NOMO-1 treated with dmso at 0.1 percent for 144 hours (cell line): ENCODE data around the gene CDK5R2.
A peak's percentile ranks its signal among the peaks of the same experiment; 100 is the strongest.

Experiments
- DNase-seq: peaks from one replicate; lab custom pipeline; 2025; ENCODE audit not compliant: unreplicated experiment; lab: John Stamatoyannopoulos, UW

The CDK5R2 gene

GRCh38 chr2:218986148-218986761 lies 26.8 kb downstream of the CDK5R2 start:
- no peak for DNase-seq

DNA sequence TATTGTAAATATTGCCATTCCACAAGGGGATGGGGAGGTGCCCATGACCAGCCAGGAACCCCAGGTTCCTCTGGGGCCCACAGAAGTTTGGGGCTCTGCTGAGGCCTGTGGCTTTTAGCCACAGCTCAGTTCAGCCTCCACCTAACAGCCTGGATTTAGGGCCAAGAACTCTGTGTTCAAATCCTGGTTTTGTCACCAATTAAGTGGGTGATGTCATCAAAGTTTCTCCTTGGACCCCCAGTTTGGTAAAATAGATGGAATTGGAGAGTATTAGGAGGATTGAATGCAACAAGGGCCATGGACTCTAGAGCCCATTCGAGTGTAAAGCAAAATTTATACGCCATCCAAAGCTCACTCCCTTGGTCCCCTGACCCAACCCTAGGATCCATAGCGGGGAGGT lies 28.7 kb downstream of the CDK5R2 start:
- DNase-seq, result no peak

GRCh38 chr2:218988650-218989049 lies 29.2 kb downstream of the CDK5R2 start:
- DNase-seq, result no peak

GRCh38 chr2:218990052-218990451 lies 30.6 kb downstream of the CDK5R2 start:
- DNase-seq, result no peak

DNA sequence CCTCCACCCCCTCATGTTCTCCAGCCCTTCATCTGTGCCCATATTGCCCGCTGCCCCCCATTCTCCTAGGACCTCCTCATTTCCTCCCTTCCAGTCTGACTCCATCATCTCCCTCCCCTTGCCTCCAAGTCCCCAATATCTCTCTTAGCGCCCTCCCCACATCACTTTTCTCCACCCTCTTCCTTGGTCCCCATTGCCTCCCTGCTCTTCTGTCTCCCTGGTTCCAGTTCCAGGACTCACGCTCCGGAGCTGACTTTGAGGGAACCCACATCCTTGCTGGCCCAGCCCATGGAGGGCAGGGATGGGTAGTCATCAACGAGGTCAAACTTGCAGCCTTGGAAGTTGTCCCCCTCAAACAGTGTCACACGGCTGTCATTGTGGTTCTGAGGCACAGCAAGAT lies 31.1 kb downstream of the CDK5R2 start:
- DNase-seq, result no peak

DNA sequence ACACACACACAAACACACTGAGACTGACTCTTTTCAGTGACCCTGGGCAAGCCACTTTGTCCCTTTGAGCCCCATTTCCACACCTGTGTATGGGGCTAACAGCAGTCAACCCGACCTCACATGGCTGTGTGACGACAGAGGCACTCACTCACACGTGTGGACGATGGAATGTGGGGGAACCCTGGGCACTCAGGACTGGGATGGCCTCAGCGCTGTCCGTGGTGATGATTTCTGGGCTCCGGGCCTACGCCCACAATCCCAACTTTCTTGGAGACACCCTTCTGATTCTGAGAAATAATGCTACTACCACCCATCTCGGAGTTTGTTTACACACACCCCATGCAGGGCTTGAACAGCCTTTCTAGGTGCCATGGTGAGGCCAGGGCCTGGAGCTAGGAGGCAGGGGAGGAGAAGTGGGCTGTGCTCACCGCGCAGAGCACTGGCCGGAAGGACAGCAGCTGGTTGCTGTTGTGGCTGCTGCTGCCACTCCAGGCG lies 32.3 kb downstream of the CDK5R2 start:
- DNase-seq, result no peak

DNA sequence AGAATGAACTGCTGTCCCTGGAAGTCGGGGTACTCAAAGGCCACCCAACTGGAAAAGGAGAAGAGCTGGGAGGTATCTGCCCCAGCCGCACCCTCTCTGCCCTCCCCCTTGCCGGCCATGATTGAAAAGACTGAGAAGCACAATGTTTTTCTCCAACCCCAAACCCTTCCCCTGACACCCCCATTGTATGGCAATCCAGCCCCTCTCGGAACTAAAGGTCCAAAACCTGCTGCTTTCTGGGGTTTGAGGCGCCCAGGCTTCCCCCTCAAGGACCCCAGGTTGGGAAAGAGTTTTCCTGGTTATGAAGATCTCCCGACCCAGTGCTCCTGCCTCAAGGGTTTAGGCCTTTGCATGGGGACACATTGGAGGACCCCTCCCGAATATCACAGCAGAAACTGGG lies 32.7 kb downstream of the CDK5R2 start:
- no peak for DNase-seq

- no peak for DNase-seq
These were observed 33.4 kb downstream of the CDK5R2 start for GRCh38 chr2:218992703-218993344.

GRCh38 chr2:218993345-218994315 lies 34.2 kb downstream of the CDK5R2 start, which contains the start of gene CRYBA2:
Gene CRYBA2 (minus strand): TSS chr2:218993422. CDS start chr2:218993176, 246 bp downstream.
- DNase-seq, result no peak

DNA sequence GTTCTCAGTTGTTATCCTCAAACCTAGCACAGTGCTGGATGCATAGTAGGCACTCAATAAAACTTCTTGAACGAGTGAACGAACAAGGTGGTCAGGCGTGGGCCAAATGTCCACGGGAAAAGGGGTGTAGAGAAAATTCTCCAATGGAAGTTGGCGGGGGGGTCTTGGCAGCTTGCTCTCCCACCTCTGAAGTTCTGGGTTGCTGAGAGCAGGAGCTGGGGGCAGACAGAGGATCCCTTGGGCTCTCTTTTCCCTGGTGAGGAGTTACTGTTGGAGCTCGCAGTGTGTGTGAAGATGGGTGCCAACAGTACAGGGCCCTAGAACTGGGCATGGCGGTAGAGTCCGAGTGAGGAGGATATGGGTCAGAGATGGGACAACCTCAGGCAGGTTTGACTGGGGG lies 36.1 kb downstream of the CDK5R2 start:
- DNase-seq, result no peak

GRCh38 chr2:218995972-218996711 lies 36.7 kb downstream of the CDK5R2 start:
- DNase-seq, result peak; percentile 58

GRCh38 chr2:218996937-218997336 lies 37.5 kb downstream of the CDK5R2 start:
- DNase-seq, result no peak

DNA sequence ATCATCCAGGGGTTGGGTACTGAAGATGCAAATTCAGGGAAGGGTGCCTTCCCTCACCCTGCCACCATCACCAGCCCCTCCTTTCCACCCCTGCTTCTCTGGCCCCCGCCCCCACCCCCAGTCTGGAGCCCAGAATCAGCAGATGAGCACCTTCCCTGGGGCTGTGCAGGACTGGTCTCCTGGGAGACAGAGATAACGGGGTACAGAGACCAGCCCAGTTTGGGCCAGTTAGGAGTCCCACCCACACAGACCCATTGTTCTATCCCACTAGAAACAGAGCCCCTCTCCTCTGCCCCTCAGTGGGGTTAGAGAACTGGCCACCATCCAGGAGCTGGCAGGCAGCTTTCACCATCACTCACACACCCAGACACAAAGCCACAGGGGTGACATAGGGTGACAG lies 38.3 kb downstream of the CDK5R2 start:
- no peak for DNase-seq

GRCh38 chr2:218998414-218999002 lies 39.0 kb downstream of the CDK5R2 start:
- DNase-seq, result no peak

- no peak for DNase-seq
These were observed 39.8 kb downstream of the CDK5R2 start for GRCh38 chr2:218999021-218999880.

GRCh38 chr2:218999881-219000568 lies 40.6 kb downstream of the CDK5R2 start:
- no peak for DNase-seq

GRCh38 chr2:219000569-219000960 lies 41.1 kb downstream of the CDK5R2 start:
- DNase-seq, result no peak

DNA sequence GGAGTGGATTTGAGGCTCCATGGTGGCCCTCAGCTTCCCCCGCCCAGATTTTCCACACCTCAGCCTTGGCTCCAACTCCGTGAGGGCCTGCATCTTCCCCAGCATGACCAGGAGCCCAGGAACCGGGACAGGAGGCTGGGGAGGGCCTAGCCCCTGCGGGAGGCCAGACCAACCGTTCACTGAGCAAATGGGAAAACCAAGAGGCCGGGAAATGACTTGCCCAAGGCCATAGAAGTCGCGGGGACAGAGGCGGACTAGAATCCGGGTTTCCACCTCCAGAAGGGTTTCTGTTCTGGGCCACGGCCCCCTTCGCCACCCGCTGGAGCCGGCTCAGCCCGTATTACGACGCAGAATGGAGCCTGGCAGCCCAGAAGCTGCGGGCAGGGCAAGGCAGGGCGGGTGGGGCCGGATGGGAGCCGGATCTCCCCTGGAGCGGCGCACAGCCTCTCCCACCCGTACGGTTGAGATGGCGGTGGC lies 41.7 kb downstream of the CDK5R2 start:
- DNase-seq, result no peak
